WTC11 (cell line): ENCODE measurements around the gene YES1. TPM values are rescaled to one million over a fixed set of nuclear protein-coding genes. Genes with fewer than 3 reads are reported as not detected.

ENCODE experiments used
- ATAC-seq: fragments of 200-7000 bp; cut with Tn5 transposase; 2 replicates; pipeline ENCODE4 v1.10.0; 2021; ENCODE audit warnings: mild to moderate bottlenecking, moderate library complexity
- CTCF ChIA-PET: fragments of 300-600 bp; sonication (Branson Sonifier 250); formaldehyde crosslinking; loops from one replicate; lab custom pipeline; 2021; ENCODE audit warnings: antibody characterized with exemption; lab: Charles Lee
- POLR2A ChIA-PET: fragments of 350-600 bp; sonication (Branson Sonifier 250); formaldehyde crosslinking; loops from one replicate; lab custom pipeline; 2021; ENCODE audit warnings: antibody characterized with exemption; lab: Charles Lee
- DNase-seq: peaks from one replicate; pipeline ENCODE4 v3.0.0; 2021; ENCODE audit warnings: low spot score
- H3K27ac Mint-ChIP-seq: 2 replicates; pipeline ENCODE4 v1.8.0; 2021; ENCODE audit warnings: mixed read lengths
- H3K27me3 Mint-ChIP-seq: 2 replicates; pipeline ENCODE4 v1.8.0; 2021; ENCODE audit warnings: low read depth, mild to moderate bottlenecking, moderate library complexity, mixed read lengths
- H3K36me3 Mint-ChIP-seq: 2 replicates; pipeline ENCODE4 v1.8.0; 2021; ENCODE audit warnings: mixed read lengths
- H3K4me1 Mint-ChIP-seq: 2 replicates; pipeline ENCODE4 v1.8.0; 2022; ENCODE audit warnings: mixed read lengths
- H3K4me3 Mint-ChIP-seq: 2 replicates; pipeline ENCODE4 v1.8.0; 2021; ENCODE audit warnings: mild to moderate bottlenecking, moderate library complexity, mixed read lengths
- H3K9me3 Mint-ChIP-seq: 2 replicates; pipeline ENCODE4 v1.8.0; 2021; ENCODE audit warnings: mixed read lengths
- CBFB ChIP-seq: sonication (generic); formaldehyde crosslinking; IDR thresholded peaks from 2 replicates; pipeline ENCODE4 v1.8.1; 2022; ENCODE audit warnings: mild to moderate bottlenecking, low read depth, missing genetic modification reagents
- IRF2 ChIP-seq: sonication (generic); formaldehyde crosslinking; IDR thresholded peaks from 2 replicates; pipeline ENCODE4 v1.8.0; 2022; ENCODE audit warnings: low read depth, missing genetic modification reagents, borderline replicate concordance
- JUN ChIP-seq: sonication (generic); formaldehyde crosslinking; IDR thresholded peaks from 2 replicates; pipeline ENCODE4 v1.8.0; 2023; ENCODE audit warnings: mild to moderate bottlenecking, missing genetic modification reagents
- NR3C1 ChIP-seq: sonication (generic); formaldehyde crosslinking; conservative IDR thresholded peaks from 2 replicates; pipeline ENCODE4 v1.8.1; 2023; ENCODE audit warnings: low read depth, mild to moderate bottlenecking, missing genetic modification reagents
- RELA ChIP-seq: sonication (generic); formaldehyde crosslinking; IDR thresholded peaks from 2 replicates; pipeline ENCODE4 v1.8.1; 2022; ENCODE audit warnings: missing genetic modification reagents, mild to moderate bottlenecking, borderline replicate concordance
- SOX15 ChIP-seq: fragments of 250-450 bp; sonication (Bioruptor Pico); IDR thresholded peaks from 2 replicates; pipeline ENCODE4 v1.9.0; 2021; ENCODE audit warnings: mild to moderate bottlenecking
- TEAD4 ChIP-seq: sonication (generic); formaldehyde crosslinking; IDR thresholded peaks from 2 replicates; pipeline ENCODE4 v1.8.0; 2022; ENCODE audit warnings: mild to moderate bottlenecking, missing genetic modification reagents
- total RNA-seq: library from RNA; stranded (reverse); gene quantifications from 3 replicates; pipeline ENCODE4 v1.2.3, GENCODE V29; 2021
- TF ChIP-seq, protein P1 (sequence below): sonication (generic); formaldehyde crosslinking; IDR thresholded peaks from 2 replicates; pipeline ENCODE4 v1.8.1; 2023; ENCODE audit warnings: mild to moderate bottlenecking, missing genetic modification reagents, moderate library complexity
- TF ChIP-seq, protein P2 (sequence below): sonication (generic); formaldehyde crosslinking; IDR thresholded peaks from 2 replicates; pipeline ENCODE4 v1.8.1; 2022; ENCODE audit warnings: low read depth, missing genetic modification reagents, borderline replicate concordance
- TF ChIP-seq, protein P3 (sequence below): fragments of 250-450 bp; sonication (Bioruptor Pico); IDR thresholded peaks from 2 replicates; pipeline ENCODE4 v1.9.0; 2021; ENCODE audit warnings: mild to moderate bottlenecking
- TF ChIP-seq, protein P4 (sequence below): sonication (generic); formaldehyde crosslinking; IDR thresholded peaks from 2 replicates; pipeline ENCODE4 v1.8.1; 2022; ENCODE audit warnings: low read depth, mild to moderate bottlenecking, moderate library complexity, missing genetic modification reagents, borderline replicate concordance
- TF ChIP-seq, protein P5 (sequence below): fragments of 250-450 bp; sonication (Bioruptor Pico); IDR thresholded peaks from 2 replicates; pipeline ENCODE4 v2.1.2; 2022; ENCODE audit warnings: mild to moderate bottlenecking, moderate library complexity
- TF ChIP-seq, protein P6 (sequence below): fragments of 250-450 bp; sonication (Bioruptor Pico); IDR thresholded peaks from 2 replicates; pipeline ENCODE4 v1.9.0; 2021; ENCODE audit warnings: mild to moderate bottlenecking, borderline replicate concordance
- TF ChIP-seq, protein P7 (sequence below): sonication (generic); formaldehyde crosslinking; IDR thresholded peaks from 2 replicates; pipeline ENCODE4 v1.8.0; 2023; ENCODE audit warnings: missing genetic modification reagents, mild to moderate bottlenecking, borderline replicate concordance
- TF ChIP-seq, protein P8 (sequence below): sonication (generic); formaldehyde crosslinking; IDR thresholded peaks from 2 replicates; pipeline ENCODE4 v1.8.1; 2023; ENCODE audit warnings: mild to moderate bottlenecking, moderate library complexity, missing genetic modification reagents

The YES1 gene
- total RNA-seq, 1 experiment from 2014 or later: 113 TPM

DNA sequence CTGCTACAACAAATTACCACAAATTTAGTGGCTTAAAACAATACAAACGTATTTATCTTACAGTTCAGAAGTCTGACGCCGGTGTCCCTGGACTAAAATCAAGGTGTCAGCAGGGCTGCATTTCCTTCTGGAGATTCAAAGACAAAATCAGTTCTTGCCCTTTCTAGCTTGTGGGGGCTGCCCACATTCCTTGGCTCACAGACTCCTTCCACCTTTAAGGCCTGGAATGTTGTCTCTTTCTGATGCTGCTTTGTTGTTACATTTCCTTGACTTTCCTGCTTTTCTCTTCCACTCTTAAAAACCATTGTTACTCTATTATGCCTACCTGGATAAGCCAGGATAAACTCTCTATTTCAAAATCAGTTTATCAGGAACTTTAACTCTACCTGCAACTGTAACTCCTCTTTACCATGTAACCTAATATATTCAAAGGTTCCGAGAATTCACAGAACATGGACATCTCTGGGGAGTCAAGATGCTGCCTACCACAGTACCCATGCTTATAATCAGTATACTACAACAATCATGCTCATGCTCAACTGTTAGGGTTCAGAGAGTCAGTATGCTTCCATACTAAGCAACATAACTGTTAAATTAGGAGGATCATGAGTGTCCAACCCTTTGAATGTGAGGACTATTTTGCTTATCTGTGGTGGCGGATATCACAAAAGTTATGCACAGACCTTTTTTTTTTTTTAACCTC, 27.4 kb downstream of the YES1 start:
- Mint-ChIP-seq H3K4me1 (peaks cover 42% of the 10 kb centered on the region), H3K4me3 (no peak overlapping the region), H3K36me3 (peaks cover 4% of the 10 kb centered on the region), H3K9me3 (peaks cover 6% of the 10 kb centered on the region), H3K27me3 (no peaks in the 10 kb centered on the region), H3K27ac (peak overlapping the region; percentile 4; the same call in 1 of the 2 replicates)
- DNase-seq: no peak
- ChIA-PET POLR2A (no interaction called here), CTCF (interaction anchor here (0.9 to 3.1 kb wide), 3 partner anchors 55 to 72 kb away, joined by 3 to 13 read pairs (median 5); partner anchors contain the start of gene ENOSF1)
- peak; percentile 71 for ATAC-seq
- TF ChIP-seq, protein P1, sequence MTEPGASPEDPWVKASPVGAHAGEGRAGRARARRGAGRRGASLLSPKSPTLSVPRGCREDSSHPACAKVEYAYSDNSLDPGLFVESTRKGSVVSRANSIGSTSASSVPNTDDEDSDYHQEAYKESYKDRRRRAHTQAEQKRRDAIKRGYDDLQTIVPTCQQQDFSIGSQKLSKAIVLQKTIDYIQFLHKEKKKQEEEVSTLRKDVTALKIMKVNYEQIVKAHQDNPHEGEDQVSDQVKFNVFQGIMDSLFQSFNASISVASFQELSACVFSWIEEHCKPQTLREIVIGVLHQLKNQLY (CRISPR knock-in tag): no peak
- TF ChIP-seq, protein P2, sequence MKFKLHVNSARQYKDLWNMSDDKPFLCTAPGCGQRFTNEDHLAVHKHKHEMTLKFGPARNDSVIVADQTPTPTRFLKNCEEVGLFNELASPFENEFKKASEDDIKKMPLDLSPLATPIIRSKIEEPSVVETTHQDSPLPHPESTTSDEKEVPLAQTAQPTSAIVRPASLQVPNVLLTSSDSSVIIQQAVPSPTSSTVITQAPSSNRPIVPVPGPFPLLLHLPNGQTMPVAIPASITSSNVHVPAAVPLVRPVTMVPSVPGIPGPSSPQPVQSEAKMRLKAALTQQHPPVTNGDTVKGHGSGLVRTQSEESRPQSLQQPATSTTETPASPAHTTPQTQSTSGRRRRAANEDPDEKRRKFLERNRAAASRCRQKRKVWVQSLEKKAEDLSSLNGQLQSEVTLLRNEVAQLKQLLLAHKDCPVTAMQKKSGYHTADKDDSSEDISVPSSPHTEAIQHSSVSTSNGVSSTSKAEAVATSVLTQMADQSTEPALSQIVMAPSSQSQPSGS: no peak
- TF ChIP-seq TEAD4 (no peak), SOX15 (no peak), CBFB (CRISPR knock-in tag) (no peak), JUN (CRISPR knock-in tag) (no peak), IRF2 (CRISPR knock-in tag) (no peak), RELA (CRISPR knock-in tag) (no peak), NR3C1 (CRISPR knock-in tag) (no peak)
- TF ChIP-seq, protein P3, sequence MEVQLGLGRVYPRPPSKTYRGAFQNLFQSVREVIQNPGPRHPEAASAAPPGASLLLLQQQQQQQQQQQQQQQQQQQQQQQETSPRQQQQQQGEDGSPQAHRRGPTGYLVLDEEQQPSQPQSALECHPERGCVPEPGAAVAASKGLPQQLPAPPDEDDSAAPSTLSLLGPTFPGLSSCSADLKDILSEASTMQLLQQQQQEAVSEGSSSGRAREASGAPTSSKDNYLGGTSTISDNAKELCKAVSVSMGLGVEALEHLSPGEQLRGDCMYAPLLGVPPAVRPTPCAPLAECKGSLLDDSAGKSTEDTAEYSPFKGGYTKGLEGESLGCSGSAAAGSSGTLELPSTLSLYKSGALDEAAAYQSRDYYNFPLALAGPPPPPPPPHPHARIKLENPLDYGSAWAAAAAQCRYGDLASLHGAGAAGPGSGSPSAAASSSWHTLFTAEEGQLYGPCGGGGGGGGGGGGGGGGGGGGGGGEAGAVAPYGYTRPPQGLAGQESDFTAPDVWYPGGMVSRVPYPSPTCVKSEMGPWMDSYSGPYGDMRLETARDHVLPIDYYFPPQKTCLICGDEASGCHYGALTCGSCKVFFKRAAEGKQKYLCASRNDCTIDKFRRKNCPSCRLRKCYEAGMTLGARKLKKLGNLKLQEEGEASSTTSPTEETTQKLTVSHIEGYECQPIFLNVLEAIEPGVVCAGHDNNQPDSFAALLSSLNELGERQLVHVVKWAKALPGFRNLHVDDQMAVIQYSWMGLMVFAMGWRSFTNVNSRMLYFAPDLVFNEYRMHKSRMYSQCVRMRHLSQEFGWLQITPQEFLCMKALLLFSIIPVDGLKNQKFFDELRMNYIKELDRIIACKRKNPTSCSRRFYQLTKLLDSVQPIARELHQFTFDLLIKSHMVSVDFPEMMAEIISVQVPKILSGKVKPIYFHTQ: no peak
- TF ChIP-seq, protein P4, sequence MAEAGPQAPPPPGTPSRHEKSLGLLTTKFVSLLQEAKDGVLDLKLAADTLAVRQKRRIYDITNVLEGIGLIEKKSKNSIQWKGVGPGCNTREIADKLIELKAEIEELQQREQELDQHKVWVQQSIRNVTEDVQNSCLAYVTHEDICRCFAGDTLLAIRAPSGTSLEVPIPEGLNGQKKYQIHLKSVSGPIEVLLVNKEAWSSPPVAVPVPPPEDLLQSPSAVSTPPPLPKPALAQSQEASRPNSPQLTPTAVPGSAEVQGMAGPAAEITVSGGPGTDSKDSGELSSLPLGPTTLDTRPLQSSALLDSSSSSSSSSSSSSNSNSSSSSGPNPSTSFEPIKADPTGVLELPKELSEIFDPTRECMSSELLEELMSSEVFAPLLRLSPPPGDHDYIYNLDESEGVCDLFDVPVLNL (CRISPR knock-in tag): no peak
- TF ChIP-seq, protein P5, sequence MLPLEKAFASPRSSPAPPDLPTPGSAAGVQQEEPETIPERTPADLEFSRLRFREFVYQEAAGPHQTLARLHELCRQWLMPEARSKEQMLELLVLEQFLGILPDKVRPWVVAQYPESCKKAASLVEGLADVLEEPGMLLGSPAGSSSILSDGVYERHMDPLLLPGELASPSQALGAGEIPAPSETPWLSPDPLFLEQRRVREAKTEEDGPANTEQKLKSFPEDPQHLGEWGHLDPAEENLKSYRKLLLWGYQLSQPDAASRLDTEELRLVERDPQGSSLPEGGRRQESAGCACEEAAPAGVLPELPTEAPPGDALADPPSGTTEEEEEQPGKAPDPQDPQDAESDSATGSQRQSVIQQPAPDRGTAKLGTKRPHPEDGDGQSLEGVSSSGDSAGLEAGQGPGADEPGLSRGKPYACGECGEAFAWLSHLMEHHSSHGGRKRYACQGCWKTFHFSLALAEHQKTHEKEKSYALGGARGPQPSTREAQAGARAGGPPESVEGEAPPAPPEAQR (CRISPR knock-in tag): no peak
- TF ChIP-seq, protein P6, sequence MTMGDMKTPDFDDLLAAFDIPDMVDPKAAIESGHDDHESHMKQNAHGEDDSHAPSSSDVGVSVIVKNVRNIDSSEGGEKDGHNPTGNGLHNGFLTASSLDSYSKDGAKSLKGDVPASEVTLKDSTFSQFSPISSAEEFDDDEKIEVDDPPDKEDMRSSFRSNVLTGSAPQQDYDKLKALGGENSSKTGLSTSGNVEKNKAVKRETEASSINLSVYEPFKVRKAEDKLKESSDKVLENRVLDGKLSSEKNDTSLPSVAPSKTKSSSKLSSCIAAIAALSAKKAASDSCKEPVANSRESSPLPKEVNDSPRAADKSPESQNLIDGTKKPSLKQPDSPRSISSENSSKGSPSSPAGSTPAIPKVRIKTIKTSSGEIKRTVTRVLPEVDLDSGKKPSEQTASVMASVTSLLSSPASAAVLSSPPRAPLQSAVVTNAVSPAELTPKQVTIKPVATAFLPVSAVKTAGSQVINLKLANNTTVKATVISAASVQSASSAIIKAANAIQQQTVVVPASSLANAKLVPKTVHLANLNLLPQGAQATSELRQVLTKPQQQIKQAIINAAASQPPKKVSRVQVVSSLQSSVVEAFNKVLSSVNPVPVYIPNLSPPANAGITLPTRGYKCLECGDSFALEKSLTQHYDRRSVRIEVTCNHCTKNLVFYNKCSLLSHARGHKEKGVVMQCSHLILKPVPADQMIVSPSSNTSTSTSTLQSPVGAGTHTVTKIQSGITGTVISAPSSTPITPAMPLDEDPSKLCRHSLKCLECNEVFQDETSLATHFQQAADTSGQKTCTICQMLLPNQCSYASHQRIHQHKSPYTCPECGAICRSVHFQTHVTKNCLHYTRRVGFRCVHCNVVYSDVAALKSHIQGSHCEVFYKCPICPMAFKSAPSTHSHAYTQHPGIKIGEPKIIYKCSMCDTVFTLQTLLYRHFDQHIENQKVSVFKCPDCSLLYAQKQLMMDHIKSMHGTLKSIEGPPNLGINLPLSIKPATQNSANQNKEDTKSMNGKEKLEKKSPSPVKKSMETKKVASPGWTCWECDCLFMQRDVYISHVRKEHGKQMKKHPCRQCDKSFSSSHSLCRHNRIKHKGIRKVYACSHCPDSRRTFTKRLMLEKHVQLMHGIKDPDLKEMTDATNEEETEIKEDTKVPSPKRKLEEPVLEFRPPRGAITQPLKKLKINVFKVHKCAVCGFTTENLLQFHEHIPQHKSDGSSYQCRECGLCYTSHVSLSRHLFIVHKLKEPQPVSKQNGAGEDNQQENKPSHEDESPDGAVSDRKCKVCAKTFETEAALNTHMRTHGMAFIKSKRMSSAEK (CRISPR knock-in tag): no peak
- TF ChIP-seq, protein P7, sequence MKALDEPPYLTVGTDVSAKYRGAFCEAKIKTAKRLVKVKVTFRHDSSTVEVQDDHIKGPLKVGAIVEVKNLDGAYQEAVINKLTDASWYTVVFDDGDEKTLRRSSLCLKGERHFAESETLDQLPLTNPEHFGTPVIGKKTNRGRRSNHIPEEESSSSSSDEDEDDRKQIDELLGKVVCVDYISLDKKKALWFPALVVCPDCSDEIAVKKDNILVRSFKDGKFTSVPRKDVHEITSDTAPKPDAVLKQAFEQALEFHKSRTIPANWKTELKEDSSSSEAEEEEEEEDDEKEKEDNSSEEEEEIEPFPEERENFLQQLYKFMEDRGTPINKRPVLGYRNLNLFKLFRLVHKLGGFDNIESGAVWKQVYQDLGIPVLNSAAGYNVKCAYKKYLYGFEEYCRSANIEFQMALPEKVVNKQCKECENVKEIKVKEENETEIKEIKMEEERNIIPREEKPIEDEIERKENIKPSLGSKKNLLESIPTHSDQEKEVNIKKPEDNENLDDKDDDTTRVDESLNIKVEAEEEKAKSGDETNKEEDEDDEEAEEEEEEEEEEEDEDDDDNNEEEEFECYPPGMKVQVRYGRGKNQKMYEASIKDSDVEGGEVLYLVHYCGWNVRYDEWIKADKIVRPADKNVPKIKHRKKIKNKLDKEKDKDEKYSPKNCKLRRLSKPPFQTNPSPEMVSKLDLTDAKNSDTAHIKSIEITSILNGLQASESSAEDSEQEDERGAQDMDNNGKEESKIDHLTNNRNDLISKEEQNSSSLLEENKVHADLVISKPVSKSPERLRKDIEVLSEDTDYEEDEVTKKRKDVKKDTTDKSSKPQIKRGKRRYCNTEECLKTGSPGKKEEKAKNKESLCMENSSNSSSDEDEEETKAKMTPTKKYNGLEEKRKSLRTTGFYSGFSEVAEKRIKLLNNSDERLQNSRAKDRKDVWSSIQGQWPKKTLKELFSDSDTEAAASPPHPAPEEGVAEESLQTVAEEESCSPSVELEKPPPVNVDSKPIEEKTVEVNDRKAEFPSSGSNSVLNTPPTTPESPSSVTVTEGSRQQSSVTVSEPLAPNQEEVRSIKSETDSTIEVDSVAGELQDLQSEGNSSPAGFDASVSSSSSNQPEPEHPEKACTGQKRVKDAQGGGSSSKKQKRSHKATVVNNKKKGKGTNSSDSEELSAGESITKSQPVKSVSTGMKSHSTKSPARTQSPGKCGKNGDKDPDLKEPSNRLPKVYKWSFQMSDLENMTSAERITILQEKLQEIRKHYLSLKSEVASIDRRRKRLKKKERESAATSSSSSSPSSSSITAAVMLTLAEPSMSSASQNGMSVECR: no peak
- TF ChIP-seq, protein P8, sequence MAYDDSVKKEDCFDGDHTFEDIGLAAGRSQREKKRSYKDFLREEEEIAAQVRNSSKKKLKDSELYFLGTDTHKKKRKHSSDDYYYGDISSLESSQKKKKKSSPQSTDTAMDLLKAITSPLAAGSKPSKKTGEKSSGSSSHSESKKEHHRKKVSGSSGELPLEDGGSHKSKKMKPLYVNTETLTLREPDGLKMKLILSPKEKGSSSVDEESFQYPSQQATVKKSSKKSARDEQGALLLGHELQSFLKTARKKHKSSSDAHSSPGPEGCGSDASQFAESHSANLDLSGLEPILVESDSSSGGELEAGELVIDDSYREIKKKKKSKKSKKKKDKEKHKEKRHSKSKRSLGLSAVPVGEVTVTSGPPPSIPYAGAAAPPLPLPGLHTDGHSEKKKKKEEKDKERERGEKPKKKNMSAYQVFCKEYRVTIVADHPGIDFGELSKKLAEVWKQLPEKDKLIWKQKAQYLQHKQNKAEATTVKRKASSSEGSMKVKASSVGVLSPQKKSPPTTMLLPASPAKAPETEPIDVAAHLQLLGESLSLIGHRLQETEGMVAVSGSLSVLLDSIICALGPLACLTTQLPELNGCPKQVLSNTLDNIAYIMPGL (CRISPR knock-in tag): no peak
